ENCODE results near the gene MBOAT7.

DNA sequence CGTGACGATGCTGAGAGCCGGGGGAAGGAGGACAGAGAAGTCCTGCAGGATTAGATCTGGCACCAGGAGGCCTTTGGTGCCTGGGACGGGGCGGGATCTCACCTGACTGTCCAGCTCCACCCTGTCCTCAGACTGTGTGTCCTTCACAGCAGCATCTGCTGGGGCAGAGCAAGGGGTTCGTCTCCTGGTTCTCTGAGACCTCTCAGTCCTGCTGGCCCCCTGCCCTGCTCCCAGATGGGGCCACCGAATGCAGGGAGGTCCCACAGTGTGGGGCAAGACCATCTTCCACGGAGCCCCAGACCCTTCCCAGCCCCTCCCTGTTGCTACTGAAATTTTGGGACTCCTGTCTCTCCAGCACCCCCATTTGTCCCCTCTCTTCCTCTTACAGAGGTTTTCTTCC lies 28.9 kb upstream of the MBOAT7 start:
- TF ChIP-seq, protein P1, sequence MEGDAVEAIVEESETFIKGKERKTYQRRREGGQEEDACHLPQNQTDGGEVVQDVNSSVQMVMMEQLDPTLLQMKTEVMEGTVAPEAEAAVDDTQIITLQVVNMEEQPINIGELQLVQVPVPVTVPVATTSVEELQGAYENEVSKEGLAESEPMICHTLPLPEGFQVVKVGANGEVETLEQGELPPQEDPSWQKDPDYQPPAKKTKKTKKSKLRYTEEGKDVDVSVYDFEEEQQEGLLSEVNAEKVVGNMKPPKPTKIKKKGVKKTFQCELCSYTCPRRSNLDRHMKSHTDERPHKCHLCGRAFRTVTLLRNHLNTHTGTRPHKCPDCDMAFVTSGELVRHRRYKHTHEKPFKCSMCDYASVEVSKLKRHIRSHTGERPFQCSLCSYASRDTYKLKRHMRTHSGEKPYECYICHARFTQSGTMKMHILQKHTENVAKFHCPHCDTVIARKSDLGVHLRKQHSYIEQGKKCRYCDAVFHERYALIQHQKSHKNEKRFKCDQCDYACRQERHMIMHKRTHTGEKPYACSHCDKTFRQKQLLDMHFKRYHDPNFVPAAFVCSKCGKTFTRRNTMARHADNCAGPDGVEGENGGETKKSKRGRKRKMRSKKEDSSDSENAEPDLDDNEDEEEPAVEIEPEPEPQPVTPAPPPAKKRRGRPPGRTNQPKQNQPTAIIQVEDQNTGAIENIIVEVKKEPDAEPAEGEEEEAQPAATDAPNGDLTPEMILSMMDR (IDR thresholded peaks at IDR 0.05) = no peak
- TF ChIP-seq POLR2A (IDR thresholded peaks at IDR 0.05) = no peak
